OCI-M1 (cell line): ENCODE measurements around the gene CPNE4.

Experiments
- DNase-seq: peaks from one replicate; lab custom pipeline; 2025; lab: John Stamatoyannopoulos, UW

Gene CPNE4

GRCh38 chr3:131597816-131598215 is 437.0 kb downstream of the CPNE4 start:
- no peak for DNase-seq

DNA sequence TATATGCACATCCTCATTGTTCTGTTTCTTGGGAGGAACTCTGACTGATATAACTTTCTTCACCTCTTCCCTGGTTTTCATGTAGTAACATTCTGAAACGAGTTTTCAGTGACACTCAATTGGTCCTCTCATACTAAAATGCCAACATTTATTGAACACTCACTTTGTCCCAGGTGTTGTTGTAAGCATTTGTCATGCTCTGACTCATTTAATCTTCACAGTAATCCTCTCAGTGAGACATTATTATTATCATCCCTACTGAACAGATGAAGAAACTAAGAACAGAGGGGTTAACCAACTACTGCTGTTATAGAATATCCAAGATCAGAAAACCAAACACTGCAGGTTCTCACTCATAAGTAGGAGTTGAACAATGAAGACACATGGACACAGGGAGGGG is 437.9 kb downstream of the CPNE4 start:
- DNase-seq = no peak

DNA sequence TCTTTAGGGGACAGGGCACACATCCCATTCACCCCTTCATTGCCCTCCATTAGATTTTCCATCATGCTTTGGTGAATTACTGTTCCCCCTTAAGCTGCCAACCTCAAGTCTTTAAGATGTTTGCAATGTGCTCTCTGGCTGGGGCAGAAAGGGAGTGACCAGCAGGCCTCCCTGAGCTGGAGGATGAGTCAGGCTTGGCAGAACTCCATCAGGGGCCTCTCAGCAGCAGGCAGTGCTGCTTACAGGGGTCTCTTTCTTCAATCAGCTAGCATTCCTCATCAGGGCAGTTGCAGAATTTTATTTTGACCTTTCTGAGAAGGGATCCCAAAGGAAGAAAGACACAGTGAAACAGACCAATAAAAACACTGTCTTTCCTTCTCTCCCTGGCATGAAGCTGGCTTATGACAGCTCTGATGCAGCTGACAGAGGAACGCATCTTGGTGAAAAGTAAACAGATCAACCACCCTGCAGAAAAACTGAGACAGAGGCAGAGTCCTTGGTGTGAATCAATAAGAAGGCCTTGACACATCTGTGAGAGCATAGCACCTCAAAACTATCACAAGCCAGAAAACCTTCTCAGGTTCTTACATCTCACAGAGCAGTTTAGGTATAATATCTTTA is 443.3 kb downstream of the CPNE4 start:
- no peak for DNase-seq

DNA sequence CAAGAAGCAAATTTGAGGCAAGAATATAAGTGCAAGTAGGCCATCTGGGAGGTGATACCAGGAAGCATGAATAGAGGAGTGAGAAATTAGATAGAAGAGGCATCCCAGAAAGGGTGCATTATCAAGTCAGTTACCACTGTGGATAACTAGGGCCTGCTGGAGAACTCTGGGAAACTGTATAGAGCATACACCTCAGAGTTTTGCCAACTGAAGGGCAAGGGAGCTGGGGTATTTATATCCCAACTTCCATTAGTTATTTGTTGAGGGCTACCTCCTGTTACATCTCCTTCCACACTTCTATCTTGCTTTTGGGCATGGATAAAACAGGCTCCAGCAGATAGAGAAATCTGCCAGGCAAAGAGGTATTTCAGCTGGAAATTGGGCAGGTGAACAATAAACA is 448.5 kb downstream of the CPNE4 start:
- DNase-seq = no peak

- peak; percentile 21 for DNase-seq
These were observed 452.4 kb downstream of the CPNE4 start for GRCh38 chr3:131582438-131582837.

DNA sequence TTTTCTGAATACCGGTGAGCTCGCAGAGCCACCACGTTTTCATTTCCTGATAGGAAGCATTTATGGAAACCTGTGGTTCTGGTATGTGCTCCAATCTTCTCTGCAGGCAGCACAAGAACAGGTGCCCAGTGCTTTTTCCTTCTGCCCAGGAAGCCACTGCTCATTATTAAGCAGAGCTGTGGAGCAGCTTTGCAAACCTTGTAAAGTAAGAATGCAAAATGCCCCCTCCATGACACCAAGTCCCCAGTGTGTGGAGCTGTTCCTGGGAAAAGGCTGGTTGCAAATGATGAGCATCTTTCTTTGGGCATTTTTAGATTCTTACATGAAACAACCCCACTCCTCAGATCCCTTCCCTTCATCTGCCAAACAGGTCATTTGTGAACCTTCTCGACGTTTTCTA is 466.4 kb downstream of the CPNE4 start:
- DNase-seq = no peak

- no peak for DNase-seq
These were observed 470.0 kb downstream of the CPNE4 start for GRCh38 chr3:131564812-131565211.

DNA sequence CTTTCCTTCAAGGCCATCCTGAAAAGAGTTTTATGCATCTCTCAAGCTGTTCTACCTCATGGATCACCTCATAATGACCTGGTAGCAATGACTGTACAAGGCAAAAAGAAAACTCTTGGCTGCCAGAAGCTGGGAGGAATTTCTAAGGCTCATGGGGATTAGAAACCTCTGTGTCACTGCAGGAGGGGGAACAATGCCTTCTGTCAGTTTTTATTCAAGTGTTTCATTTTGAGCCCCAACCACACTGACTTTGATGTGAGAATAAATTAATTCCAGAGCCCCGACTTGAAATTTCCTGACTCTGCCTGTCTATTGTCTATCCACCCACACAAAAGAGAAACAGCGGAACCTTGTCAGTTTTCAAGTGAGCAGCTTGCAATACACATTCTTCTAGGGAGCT is 473.3 kb downstream of the CPNE4 start:
- no peak for DNase-seq

GRCh38 chr3:131560795-131561194 is 474.0 kb downstream of the CPNE4 start:
- no peak for DNase-seq

DNA sequence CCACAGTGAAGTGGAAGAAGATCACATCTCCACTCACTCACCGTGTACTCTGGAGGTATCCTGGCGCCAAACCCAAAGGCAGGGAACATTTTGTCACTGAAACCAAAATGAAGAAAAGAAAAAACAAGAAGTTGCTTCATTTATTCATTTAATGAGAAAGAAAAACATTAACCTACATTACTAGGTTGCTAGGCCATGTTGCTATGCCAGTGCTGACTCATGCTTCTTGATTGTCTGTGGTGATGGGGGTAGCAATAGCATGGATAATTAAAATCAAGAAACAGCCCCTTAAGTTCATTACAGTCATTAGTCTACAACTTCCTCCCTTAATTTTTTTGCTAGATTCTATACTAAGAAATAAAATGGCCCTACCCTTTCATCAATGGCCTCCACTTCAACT is 479.4 kb downstream of the CPNE4 start:
- no peak for DNase-seq

GRCh38 chr3:131553495-131554247 is 481.1 kb downstream of the CPNE4 start:
- DNase-seq = no peak

DNA sequence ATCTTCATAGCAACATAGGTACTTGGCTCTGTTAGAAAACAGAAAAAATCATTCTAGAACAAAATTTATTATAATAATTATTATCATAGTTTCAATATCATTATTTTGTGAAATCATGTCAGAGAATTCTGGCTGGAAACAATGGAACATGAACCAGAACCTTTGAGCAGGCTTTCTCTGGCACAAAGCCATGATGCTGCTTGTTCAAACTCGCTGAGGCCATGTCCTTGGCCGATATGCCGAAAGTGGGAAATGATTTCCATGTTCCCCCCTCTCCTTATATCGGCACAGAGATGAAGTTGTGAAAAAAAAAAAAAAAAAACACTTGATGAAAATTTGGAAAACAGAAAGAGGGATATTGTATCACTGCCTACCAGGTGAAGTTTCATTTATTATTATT is 483.1 kb downstream of the CPNE4 start:
- DNase-seq = no peak

DNA sequence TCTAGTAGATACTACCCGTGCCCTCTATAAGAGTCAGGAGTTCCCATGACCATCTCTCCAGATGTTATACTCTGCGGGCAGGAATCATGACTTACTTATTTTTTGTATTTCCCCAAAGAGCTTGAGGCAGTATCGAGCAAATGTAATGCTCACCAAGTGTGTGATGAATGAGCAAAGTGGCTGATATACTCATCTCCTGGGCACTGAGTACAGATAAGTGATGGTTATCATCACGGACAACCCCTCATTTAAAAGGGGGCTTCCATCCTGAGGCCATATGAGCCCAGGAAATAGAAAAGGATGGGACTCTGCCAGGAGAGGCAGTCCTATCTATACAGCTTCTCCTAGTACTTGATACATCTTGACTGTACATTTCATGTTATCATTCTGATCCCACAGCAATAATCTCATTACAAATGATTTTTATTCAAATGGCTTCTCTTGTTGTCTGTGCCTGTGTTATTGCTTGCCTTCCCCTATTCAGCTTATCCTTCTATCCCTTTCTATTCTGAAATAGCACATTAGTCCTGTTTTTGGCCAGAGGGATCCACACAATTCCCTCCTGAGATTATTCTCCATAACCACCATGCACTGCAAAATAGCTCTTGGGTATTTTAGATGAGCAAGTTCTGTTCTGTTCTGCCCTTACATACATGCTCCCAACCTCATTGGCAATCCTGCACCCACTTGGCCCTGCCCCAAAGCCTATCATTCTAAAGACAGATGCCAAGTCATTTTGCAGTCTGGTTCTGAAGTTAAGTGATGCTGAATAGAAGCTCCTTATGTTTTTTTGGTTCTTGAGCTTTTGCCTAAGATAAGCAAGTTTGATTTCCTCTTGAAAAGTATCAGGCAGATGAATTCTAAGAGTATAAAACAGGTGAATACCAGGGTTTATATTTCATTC is 484.0 kb downstream of the CPNE4 start:
- no peak for DNase-seq

- peak; percentile 34 for DNase-seq
These were observed 485.5 kb downstream of the CPNE4 start for GRCh38 chr3:131549340-131549739.

- no peak for DNase-seq
These were observed 487.2 kb downstream of the CPNE4 start for GRCh38 chr3:131547585-131547984.

- no peak for DNase-seq
These were observed 488.4 kb downstream of the CPNE4 start for GRCh38 chr3:131546441-131546840.

DNA sequence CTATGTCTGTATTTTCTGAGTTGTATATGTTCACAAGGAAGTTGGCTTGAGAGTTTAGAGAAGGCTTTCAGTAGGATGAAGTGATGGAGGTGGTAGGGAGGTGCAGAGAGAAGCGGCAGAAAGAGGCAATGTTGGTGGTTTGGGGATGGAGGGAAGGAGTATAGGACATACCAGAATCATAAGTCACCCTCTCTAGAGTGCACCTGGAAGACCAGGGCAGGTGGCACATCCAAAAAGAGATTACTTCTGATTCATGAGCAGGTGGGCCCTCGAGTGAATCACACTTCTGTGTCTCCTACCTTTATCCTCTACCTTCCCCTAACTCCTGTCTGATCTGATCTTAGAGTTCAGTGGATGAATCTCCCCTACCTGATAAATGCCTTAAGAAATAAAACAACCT is 490.3 kb downstream of the CPNE4 start:
- DNase-seq = no peak

DNA sequence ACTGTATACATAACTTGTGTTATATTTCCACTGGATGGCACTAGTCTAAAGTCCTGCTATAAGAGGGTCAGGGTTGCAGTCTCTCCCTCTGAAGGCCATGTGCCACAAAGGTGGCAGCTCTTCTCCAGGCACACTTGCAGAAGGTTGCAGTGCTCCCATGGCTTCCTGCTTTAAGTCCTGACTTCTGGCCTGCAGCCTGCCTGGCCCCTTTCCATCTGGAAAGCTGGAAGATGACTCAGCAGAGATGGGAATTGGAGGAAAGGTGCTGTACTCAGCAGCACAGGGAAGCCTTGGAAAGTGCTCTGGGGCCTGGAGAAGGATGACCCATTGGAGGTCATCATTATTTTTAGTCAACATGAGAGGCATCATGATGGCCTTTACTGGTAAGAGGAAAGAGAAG is 491.1 kb downstream of the CPNE4 start:
- no peak for DNase-seq

GRCh38 chr3:131541288-131541687 is 493.5 kb downstream of the CPNE4 start:
- no peak for DNase-seq

GRCh38 chr3:131540821-131541220 is 494.0 kb downstream of the CPNE4 start:
- DNase-seq = no peak

- DNase-seq = no peak
These were observed 494.7 kb downstream of the CPNE4 start for GRCh38 chr3:131540143-131540542.

GRCh38 chr3:131538968-131539367 is 495.8 kb downstream of the CPNE4 start:
- no peak for DNase-seq

DNA sequence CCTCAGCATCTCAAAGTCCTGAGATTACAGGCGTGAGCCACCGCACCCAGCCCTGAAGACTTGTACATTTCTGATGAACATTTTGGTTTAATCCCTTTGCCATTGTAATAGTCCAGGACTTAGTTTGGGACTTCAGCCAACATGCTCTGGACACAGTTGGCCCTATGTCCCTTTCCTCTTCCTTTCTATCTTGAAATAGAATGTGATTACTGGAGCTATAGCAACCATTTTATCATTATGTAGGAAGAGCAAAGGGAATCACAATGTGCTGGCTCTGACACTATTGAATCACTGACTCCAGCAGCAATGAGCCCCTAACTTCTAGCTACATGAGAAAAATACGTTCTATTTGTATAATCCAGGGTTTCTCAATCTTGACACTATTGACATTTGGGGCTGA is 497.3 kb downstream of the CPNE4 start:
- DNase-seq = no peak
